ENCODE measurements around the gene RPL13.
"Not testable (repeated sequence)": the region's sequence is repeated elsewhere in the genome, so short reads cannot be mapped to it uniquely, and the experiment has no call there.

The RPL13 gene

DNA sequence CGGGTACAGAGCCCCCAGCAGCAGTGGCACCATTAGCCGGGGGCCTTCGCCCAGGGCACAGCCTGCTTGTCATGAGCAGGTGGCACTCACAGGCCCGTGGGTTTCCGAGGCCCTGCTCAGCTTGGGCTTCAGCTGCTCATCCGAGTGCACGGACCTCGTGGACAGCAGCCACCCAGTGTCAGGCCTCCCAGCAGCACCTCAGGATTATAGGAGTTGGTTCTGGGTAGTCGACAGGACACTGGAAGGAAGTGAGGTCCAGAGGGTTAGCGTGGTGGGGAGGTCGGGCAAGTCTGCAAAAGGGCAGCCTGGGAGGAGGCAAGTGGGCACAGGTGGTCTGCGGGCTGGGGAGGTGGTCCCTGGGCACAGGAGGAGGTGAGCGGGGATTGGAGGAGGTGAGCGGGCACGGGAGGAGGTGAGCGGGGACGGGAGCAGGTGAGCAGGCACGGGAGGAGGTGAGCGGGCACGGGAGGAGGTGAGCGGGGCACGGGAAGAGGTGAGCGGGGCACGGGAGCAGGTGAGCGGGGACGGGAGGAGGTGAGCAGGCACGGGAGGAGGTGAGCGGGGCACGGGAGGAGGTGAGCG, 10.0 kb downstream of the RPL13 start:
- H3K27ac ChIP-seq, result no peak overlapping the region
- no peak overlapping the region for H3K9ac ChIP-seq (ENCODE audit: insufficient read length)
- no peaks in the 10 kb centered on the region for H3K36me3 ChIP-seq (ENCODE audit: insufficient read depth, low read length)
- no peak for DNase-seq (ENCODE audit: low read depth, low spot score)
- no peak overlapping the region for H3K4me3 ChIP-seq
- no peaks in the 10 kb centered on the region for H3K9me3 ChIP-seq (ENCODE audit: low read depth, low read length)
- TF ChIP-seq EZH2 (IDR thresholded peaks at IDR 0.05) (no peak), FOXP2 (optimal IDR thresholded peaks at IDR 0.05; ENCODE audit: control extremely low read depth, extremely low read length, insufficient read depth) (no peak), POLR2AphosphoS5 (IDR thresholded peaks at IDR 0.05; ENCODE audit: borderline replicate concordance, low read depth, low read length) (no peak)

GRCh38 chr16:89570983-89571598, 10.6 kb downstream of the RPL13 start:
- not testable (repeated sequence) for H3K27ac ChIP-seq; H3K9ac ChIP-seq (ENCODE audit: insufficient read length); H3K4me3 ChIP-seq

GRCh38 chr16:89571636-89572035, 11.2 kb downstream of the RPL13 start:
- H3K9me3 ChIP-seq (ENCODE audit: low read depth, low read length), result no peaks in the 10 kb centered on the region
- H3K9ac ChIP-seq (ENCODE audit: insufficient read length), result no peak overlapping the region
- no peak for DNase-seq (ENCODE audit: low read depth, low spot score)
- no peaks in the 10 kb centered on the region for H3K36me3 ChIP-seq (ENCODE audit: insufficient read depth, low read length)
- H3K4me3 ChIP-seq, result no peak overlapping the region
- TF ChIP-seq POLR2AphosphoS5 (IDR thresholded peaks at IDR 0.05; ENCODE audit: borderline replicate concordance, low read depth, low read length) (no peak), EZH2 (IDR thresholded peaks at IDR 0.05) (no peak), FOXP2 (optimal IDR thresholded peaks at IDR 0.05; ENCODE audit: control extremely low read depth, extremely low read length, insufficient read depth) (no peak)
- no peak overlapping the region for H3K27ac ChIP-seq

More at GRCh38 chr16:89570983-89571598, 10.6 kb downstream of the RPL13 start:
- not testable (repeated sequence) for H3K36me3 ChIP-seq (ENCODE audit: insufficient read depth, low read length); DNase-seq (ENCODE audit: low read depth, low spot score); H3K9me3 ChIP-seq (ENCODE audit: low read depth, low read length)

DNA sequence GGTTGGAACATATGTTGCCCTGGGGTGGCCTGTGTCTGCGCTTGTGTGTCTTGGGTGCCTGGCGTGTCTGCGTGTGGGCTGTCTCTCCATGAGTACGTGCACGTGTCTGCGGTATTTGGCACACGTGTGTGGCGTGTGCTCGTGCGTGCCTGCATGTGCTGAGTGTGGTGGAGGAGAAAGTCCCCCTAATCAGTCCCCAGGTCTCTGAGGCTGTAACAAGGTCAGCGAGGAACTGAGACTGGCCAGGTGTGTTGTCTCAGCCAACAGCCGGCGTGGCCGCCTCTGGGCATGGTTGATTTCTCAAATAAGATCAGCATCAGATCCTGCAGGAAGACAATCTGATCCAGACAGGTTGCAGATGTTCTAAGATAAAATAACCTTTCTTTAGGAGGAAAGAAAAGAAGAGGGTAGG, 11.6 kb downstream of the RPL13 start:
- H3K9me3 ChIP-seq (ENCODE audit: low read depth, low read length), result no peaks in the 10 kb centered on the region
- H3K4me3 ChIP-seq, result no peak overlapping the region
- no peak overlapping the region for H3K27ac ChIP-seq
- no peak overlapping the region for H3K9ac ChIP-seq (ENCODE audit: insufficient read length)
- no peaks in the 10 kb centered on the region for H3K36me3 ChIP-seq (ENCODE audit: insufficient read depth, low read length)
- no peak for TF ChIP-seq EZH2 (IDR thresholded peaks at IDR 0.05)
- DNase-seq (ENCODE audit: low read depth, low spot score), result no peak

DNA sequence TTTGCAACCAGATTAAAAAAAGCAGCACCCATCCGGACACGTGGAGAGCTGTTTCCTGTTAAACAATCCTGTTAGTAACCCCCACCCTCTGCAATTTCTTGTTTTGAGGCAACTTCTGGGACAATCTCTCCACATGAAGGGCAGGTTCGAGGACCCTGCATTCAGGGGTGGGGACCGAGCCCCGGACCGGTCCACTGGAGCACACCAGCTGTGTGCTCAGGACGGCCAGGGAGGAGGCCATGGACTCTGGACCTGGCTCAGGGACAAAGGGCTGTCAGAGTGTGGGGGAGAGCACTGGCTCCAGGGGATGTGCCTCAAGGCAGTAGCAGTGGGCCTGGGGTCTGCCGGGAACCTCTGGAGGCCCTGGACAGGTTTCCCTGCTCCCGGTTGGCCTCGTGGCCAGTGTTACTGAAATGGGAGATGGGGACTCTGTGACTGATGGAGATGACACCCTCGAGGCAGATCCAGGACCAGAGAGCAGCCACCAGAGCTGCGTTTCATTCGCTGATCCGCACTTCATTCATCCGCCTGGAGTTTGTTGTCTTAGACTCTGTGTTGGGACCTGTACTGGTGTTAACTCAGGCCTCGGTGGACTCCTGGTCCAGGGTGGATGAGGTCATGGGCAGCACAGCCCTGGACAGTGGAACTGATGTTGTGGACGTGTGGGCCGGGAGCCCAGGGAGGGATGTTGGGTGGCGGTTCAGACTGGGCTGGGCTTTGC, 12.2 kb downstream of the RPL13 start:
- Histone ChIP-seq H3K9ac (ENCODE audit: insufficient read length) (no peak overlapping the region), H3K4me3 (no peak overlapping the region), H3K9me3 (ENCODE audit: low read depth, low read length) (no peaks in the 10 kb centered on the region), H3K36me3 (ENCODE audit: insufficient read depth, low read length) (no peaks in the 10 kb centered on the region; the same call in 1 of the 2 replicates), H3K27ac (no peak overlapping the region)
- no peak for DNase-seq (ENCODE audit: low read depth, low spot score)
- no peak for TF ChIP-seq POLR2AphosphoS5 (IDR thresholded peaks at IDR 0.05; ENCODE audit: borderline replicate concordance, low read depth, low read length)
- no peak for TF ChIP-seq EZH2 (IDR thresholded peaks at IDR 0.05)
- TF ChIP-seq FOXP2 (optimal IDR thresholded peaks at IDR 0.05; ENCODE audit: control extremely low read depth, extremely low read length, insufficient read depth), result no peak

DNA sequence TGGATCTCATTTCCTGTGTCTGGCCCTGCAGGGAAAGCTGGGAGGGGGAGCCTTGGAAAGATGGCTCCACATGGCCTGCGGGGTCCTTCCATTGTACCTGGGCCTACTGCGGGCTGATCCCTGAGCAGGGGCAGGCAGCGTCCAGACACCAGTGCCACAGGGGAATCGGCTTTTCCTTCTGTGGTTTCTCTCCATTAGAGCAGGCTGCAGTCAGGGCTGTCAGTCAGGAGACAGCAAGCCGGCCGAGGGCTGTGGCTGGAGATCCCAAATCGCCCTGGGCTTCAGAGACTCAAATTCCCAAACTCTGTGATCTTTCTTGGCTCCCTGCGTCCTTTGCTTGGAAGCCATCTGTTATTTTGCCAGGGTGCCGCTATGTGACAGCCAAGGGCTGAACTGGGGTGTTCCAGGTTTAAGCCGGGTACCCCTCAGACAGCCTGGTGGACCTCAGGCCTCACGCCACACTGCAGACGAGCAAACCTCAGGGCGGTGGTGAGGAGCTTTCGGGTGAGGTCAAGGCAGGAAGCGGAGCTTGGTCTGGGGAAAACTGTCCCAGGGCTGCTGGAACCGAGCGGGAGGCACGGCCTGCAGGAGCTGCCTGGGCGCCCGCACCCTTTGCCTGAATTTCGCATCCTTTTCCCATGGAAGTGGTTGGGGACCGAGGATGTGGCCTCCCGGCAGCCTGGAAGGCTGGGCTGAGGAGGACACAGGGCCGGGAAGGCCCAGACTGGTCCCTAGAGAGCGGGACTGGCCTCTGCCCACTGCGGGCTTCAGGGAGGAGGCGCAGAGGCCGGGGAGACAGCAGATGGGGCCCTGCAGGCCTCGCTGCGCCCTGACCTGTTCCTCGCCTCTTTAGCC, 13.6 kb downstream of the RPL13 start:
- TF ChIP-seq FOXP2 (optimal IDR thresholded peaks at IDR 0.05; ENCODE audit: control extremely low read depth, extremely low read length, insufficient read depth) (no peak), POLR2AphosphoS5 (IDR thresholded peaks at IDR 0.05; ENCODE audit: borderline replicate concordance, low read depth, low read length) (no peak), EZH2 (IDR thresholded peaks at IDR 0.05) (no peak)
- no peak overlapping the region for H3K4me3 ChIP-seq
- no peak for DNase-seq (ENCODE audit: low read depth, low spot score)
- no peak overlapping the region for H3K27ac ChIP-seq
- H3K9me3 ChIP-seq (ENCODE audit: low read depth, low read length), result no peaks in the 10 kb centered on the region
- no peak overlapping the region for H3K9ac ChIP-seq (ENCODE audit: insufficient read length)
- peaks cover 5% of the 10 kb centered on the region; the same call in 1 of the 2 replicates for H3K36me3 ChIP-seq (ENCODE audit: insufficient read depth, low read length)

DNA sequence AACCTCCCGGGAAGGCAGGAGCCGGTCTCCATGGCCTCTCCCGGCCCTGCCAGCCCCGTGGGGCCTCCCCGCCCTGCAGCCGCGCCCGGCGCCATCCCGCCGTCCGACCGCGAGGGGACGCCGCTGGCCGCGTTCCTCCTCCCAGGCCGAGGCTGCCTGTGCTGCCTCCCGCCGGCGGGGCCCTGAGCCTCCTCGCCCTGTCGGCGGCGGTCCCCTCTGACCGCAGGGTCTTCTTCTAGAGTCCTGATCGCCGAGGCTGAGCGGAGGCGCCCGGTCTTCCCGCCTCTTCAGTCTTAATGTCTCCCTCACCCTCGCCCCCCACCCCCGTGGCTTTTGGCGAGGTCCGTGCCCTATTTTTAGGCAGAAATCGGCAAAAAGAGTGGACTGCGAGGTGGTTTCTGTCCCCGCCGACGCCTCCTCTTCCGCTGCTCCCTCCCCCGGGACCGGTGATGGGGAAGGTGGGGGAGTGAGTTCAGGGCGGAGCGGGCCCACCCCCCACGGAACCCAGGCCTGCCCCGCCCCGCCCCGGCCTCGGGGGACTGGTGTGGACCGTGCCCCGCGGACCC, 14.3 kb downstream of the RPL13 start:
- peak overlapping the region; percentile 67 for H3K4me3 ChIP-seq
- no peak overlapping the region for H3K9ac ChIP-seq (ENCODE audit: insufficient read length)
- peaks cover 11% of the 10 kb centered on the region; the same call in 1 of the 2 replicates for H3K36me3 ChIP-seq (ENCODE audit: insufficient read depth, low read length)
- H3K27ac ChIP-seq, result no peak overlapping the region
- DNase-seq (ENCODE audit: low read depth, low spot score), result no peak
- TF ChIP-seq POLR2AphosphoS5 (IDR thresholded peaks at IDR 0.05; ENCODE audit: borderline replicate concordance, low read depth, low read length) (no peak), FOXP2 (optimal IDR thresholded peaks at IDR 0.05; ENCODE audit: control extremely low read depth, extremely low read length, insufficient read depth) (no peak), EZH2 (IDR thresholded peaks at IDR 0.05) (no peak)
- H3K9me3 ChIP-seq (ENCODE audit: low read depth, low read length), result no peaks in the 10 kb centered on the region

Measured in SK-N-MC (cell line).